GM12875 (cell line): Measurements from ENCODE around the gene LSR.

ENCODE experiments used
- H3K4me3 ChIP-seq: one replicate; pipeline ENCODE4 v1.5.1; 2011; ENCODE audit warnings: low read depth, low read length, control low read depth
- CTCF ChIP-seq: IDR thresholded peaks from 2 replicates; pipeline ENCODE4 v1.5.1; 2011; ENCODE audit warnings: low read depth, mild to moderate bottlenecking, control low read depth, inconsistent platforms, low read length, moderate library complexity, borderline replicate concordance; ENCODE audit not compliant: insufficient read depth

LSR gene

GRCh38 chr19:35287713-35288112 lies 38.9 kb downstream of the LSR start:
- no peak for TF ChIP-seq CTCF
- no peak overlapping the region for H3K4me3 ChIP-seq

- no peak overlapping the region for H3K4me3 ChIP-seq
- no peak for TF ChIP-seq CTCF
Observed at GRCh38 chr19:35288331-35288730, 39.5 kb downstream of the LSR start.

- H3K4me3 ChIP-seq, result no peak overlapping the region
- no peak for TF ChIP-seq CTCF
Observed at GRCh38 chr19:35288906-35289305, 40.1 kb downstream of the LSR start.

GRCh38 chr19:35290381-35291127 lies 41.8 kb downstream of the LSR start:
- H3K4me3 ChIP-seq, result no peak overlapping the region
- TF ChIP-seq CTCF, result no peak

GRCh38 chr19:35291259-35291658 lies 42.5 kb downstream of the LSR start:
- TF ChIP-seq CTCF, result no peak
- no peak overlapping the region for H3K4me3 ChIP-seq

GRCh38 chr19:35291916-35292315 lies 43.1 kb downstream of the LSR start, which contains the start of gene MAG:
TSS of gene MAG (plus strand) at chr19:35292161. CDS start at chr19:35295409, 3,248 bp downstream.
- no peak within 1 kb of the TSS for H3K4me3 ChIP-seq
- TF ChIP-seq CTCF, result no peak
